Right lobe of liver (tissue), 4 donors: ENCODE measurements around the gene PGAM5.

Experiments
- POLR2A ChIP-seq: fragments of 450-650 bp; IDR thresholded peaks from one replicate; pipeline ENCODE4 v1.6.1; 2017; ENCODE audit warnings: antibody characterized with exemption, mild to moderate bottlenecking
- TF ChIP-seq, protein P1 (sequence below), 4 donors: fragments of 200-600 bp in 3 of 4; fragments of 450-650 bp in 1 of 4; IDR thresholded peaks; one replicate each; pipeline versions ENCODE4 v1.5.1 to v1.8.0; 2016 to 2022; ENCODE audit warnings: antibody characterized with exemption in 4 of 4, mild to moderate bottlenecking in 2 of 4
- donor health status: DM: no; HTN: no; CAD: no.
- donor health status: DM: no; HTN: no; CAD: no.
- donor health status: DM: no; HTN: yes; CAD: no.

DNA sequence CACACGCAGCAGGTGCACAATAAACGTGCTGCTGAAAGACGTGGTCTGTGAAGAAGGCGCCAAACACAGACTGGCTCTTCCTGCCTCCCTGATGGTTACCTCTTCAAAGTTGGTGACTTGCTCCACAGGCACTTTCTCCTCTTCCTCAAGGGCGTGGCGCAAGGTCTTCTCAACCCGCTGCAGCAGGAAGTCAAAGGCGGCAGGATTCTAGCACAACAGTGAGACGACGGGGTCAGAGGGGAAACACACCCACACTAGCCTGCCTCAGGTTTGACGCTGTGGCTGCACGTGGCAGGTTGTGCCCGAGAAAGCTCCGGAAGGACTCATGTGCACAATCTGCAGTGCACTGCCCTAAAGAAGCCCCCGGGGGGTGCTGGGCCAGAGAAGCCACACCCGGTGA, 38.5 kb upstream of the PGAM5 start:
- TF ChIP-seq POLR2A, result no peak
- TF ChIP-seq, protein P1, sequence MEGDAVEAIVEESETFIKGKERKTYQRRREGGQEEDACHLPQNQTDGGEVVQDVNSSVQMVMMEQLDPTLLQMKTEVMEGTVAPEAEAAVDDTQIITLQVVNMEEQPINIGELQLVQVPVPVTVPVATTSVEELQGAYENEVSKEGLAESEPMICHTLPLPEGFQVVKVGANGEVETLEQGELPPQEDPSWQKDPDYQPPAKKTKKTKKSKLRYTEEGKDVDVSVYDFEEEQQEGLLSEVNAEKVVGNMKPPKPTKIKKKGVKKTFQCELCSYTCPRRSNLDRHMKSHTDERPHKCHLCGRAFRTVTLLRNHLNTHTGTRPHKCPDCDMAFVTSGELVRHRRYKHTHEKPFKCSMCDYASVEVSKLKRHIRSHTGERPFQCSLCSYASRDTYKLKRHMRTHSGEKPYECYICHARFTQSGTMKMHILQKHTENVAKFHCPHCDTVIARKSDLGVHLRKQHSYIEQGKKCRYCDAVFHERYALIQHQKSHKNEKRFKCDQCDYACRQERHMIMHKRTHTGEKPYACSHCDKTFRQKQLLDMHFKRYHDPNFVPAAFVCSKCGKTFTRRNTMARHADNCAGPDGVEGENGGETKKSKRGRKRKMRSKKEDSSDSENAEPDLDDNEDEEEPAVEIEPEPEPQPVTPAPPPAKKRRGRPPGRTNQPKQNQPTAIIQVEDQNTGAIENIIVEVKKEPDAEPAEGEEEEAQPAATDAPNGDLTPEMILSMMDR (IDR thresholded peaks at IDR 0.05), result no peak
